ENCODE measurements around the gene TMEM8B.

The TMEM8B gene

GRCh38 chr9:35829084-35829763 lies at the start of gene TMEM8B:
TMEM8B (plus strand) TSS chr9:35829228; CDS start chr9:35829448, 220 bp downstream.
- peak within 1 kb of the TSS; percentile 81 for H3K4me3 ChIP-seq (ENCODE audit: low read length)
- no peak for TF ChIP-seq CTCF (IDR thresholded peaks at IDR 0.05; ENCODE audit: insufficient read depth, low read depth, low read length, missing control alignments)
- DNase-seq (ENCODE audit: low read depth), result peak; percentile 93

- no peak for TF ChIP-seq CTCF (IDR thresholded peaks at IDR 0.05; ENCODE audit: insufficient read depth, low read depth, low read length, missing control alignments)
- H3K4me3 ChIP-seq (ENCODE audit: low read length), result no peak overlapping the region
- DNase-seq (ENCODE audit: low read depth), result no peak
These were observed 48.0 kb upstream of the TMEM8B start for GRCh38 chr9:35781066-35781465.

GRCh38 chr9:35783418-35783817 lies 45.6 kb upstream of the TMEM8B start:
- no peak for DNase-seq (ENCODE audit: low read depth)
- no peak for TF ChIP-seq CTCF (IDR thresholded peaks at IDR 0.05; ENCODE audit: insufficient read depth, low read depth, low read length, missing control alignments)
- no peak overlapping the region for H3K4me3 ChIP-seq (ENCODE audit: low read length)

- no peak for DNase-seq (ENCODE audit: low read depth)
- no peak overlapping the region for H3K4me3 ChIP-seq (ENCODE audit: low read length)
These were observed 39.5 kb upstream of the TMEM8B start for GRCh38 chr9:35789541-35789940.

GRCh38 chr9:35790025-35790384 lies 39.0 kb upstream of the TMEM8B start:
- TF ChIP-seq CTCF (IDR thresholded peaks at IDR 0.05; ENCODE audit: insufficient read depth, low read depth, low read length, missing control alignments), result no peak
- no peak for DNase-seq (ENCODE audit: low read depth)
- no peak overlapping the region for H3K4me3 ChIP-seq (ENCODE audit: low read length)

More at GRCh38 chr9:35789541-35789940, 39.5 kb upstream of the TMEM8B start:
- TF ChIP-seq CTCF (IDR thresholded peaks at IDR 0.05; ENCODE audit: insufficient read depth, low read depth, low read length, missing control alignments), result no peak

- DNase-seq (ENCODE audit: low read depth), result peak; percentile 81
- peak; percentile 89 for TF ChIP-seq CTCF (IDR thresholded peaks at IDR 0.05; ENCODE audit: insufficient read depth, low read depth, low read length, missing control alignments)
- H3K4me3 ChIP-seq (ENCODE audit: low read length), result no peak overlapping the region
These were observed 38.4 kb upstream of the TMEM8B start for GRCh38 chr9:35790385-35791296.
